Upper lobe of left lung (tissue), 4 donors: ENCODE data around the gene ARHGAP24.

Source experiments
- EP300 ChIP-seq, 4 donors: sonication (generic); formaldehyde crosslinking; IDR thresholded peaks; one replicate each; pipeline ENCODE4 v1.5.1; 2017; ENCODE audit warnings: antibody characterized with exemption in 4 of 4, control low read depth in 2 of 4
- POLR2A ChIP-seq, 4 donors: fragments of 450-650 bp; IDR thresholded peaks; one replicate each; pipeline ENCODE4 v1.5.1; 2016 to 2017; ENCODE audit warnings: antibody characterized with exemption in 4 of 4, mild to moderate bottlenecking in 2 of 4
- POLR2AphosphoS5 ChIP-seq, 2 donors: sonication (generic); formaldehyde crosslinking; IDR thresholded peaks; one replicate each; pipeline ENCODE4 v1.5.1; 2017; ENCODE audit warnings: antibody characterized with exemption in 2 of 2
- TF ChIP-seq, protein P1 (sequence below), 6 experiments: fragments of 450-650 bp in 4 of 6; fragments of 200-600 bp in 2 of 6; sonication (generic) in 2 of 6; IDR thresholded peaks; one replicate each; pipeline ENCODE4 v1.5.1; 2016 to 2019; ENCODE audit warnings: antibody characterized with exemption in 6 of 6

DNA sequence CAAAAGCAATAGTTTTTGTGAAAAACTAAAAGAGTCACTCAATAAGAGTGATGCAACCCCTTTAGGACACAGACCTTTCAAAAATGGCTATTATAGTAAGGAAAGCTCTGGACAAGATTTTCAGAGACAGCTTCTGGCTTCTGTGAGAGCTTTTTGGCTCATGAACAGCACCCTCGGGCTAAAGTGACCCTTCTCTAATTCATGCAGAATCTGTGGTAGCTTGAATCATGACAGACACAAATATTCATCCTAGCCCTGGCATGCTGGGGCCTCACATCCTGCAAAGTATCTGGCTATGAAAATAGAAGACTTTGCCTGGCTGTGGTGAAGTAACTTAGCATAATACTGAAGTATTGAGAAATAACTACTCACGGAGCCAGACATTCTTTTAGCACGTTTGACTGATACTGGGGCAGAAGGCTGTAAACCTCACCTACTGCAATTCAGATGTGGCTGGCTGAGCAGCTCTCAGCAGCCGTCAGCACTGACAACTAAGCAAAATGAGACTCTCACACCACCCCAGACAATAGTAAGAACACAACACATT is 557.6 kb downstream of the ARHGAP24 start:
- TF ChIP-seq, protein P1, sequence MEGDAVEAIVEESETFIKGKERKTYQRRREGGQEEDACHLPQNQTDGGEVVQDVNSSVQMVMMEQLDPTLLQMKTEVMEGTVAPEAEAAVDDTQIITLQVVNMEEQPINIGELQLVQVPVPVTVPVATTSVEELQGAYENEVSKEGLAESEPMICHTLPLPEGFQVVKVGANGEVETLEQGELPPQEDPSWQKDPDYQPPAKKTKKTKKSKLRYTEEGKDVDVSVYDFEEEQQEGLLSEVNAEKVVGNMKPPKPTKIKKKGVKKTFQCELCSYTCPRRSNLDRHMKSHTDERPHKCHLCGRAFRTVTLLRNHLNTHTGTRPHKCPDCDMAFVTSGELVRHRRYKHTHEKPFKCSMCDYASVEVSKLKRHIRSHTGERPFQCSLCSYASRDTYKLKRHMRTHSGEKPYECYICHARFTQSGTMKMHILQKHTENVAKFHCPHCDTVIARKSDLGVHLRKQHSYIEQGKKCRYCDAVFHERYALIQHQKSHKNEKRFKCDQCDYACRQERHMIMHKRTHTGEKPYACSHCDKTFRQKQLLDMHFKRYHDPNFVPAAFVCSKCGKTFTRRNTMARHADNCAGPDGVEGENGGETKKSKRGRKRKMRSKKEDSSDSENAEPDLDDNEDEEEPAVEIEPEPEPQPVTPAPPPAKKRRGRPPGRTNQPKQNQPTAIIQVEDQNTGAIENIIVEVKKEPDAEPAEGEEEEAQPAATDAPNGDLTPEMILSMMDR (IDR thresholded peaks at IDR 0.05) = no peak
- TF ChIP-seq POLR2AphosphoS5 (IDR thresholded peaks at IDR 0.05) = no peak
- no peak for TF ChIP-seq POLR2A (IDR thresholded peaks at IDR 0.05)
- TF ChIP-seq EP300 (IDR thresholded peaks at IDR 0.05) = no peak
